Skin epidermis (tissue), 12 donors: ENCODE results near the gene CADM1.

Source experiments
- H3K27ac ChIP-seq, 21 experiments: fragments of 200-600 bp; sonication (generic) in 11 of 21; one replicate each; pipeline ENCODE4 v1.5.0; 2020; ENCODE audit warnings: mild to moderate bottlenecking in 3 of 21, inconsistent platforms in 2 of 21, moderate library complexity in 2 of 21
- H3K4me3 ChIP-seq, 7 experiments: fragments of 200-600 bp; sonication (generic) in 2 of 7; one replicate each; pipeline ENCODE4 v1.5.0; 2020; ENCODE audit warnings: inconsistent platforms in 2 of 7, mild to moderate bottlenecking in 2 of 7, moderate library complexity in 1 of 7

Gene CADM1

DNA sequence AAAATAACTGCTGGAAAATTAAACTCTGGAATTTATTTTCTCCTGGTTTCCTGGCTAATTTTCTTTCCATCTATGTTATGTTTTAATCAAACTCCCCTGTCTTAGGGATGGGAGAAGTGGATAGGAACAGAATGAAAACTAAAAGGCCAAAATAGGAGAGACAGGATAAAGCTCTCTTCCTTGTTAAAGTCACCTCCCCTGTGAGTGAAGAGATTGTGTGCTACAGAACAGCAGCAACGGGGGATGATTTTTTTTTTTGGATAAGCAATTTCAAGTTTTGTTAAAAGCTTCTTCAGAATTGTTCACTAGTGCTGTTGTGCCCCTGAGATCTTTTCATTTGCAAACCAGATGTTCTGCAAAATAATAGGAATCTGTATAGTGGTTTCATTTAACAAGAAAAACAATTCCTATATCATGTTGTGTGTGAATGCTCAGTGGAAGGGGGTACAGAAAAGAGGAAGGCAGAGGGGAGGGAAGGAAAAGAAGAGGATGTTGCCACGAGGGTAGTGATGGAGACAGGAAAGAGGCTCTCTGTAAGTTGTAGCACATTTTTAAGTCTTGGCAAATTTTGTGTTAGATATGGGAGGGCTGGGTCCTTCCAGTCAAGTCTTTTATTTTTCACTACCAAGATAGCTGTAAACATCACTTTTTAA, 301.2 kb downstream of the CADM1 start:
- no peak overlapping the region for H3K4me3 ChIP-seq
- no peak overlapping the region for H3K27ac ChIP-seq

DNA sequence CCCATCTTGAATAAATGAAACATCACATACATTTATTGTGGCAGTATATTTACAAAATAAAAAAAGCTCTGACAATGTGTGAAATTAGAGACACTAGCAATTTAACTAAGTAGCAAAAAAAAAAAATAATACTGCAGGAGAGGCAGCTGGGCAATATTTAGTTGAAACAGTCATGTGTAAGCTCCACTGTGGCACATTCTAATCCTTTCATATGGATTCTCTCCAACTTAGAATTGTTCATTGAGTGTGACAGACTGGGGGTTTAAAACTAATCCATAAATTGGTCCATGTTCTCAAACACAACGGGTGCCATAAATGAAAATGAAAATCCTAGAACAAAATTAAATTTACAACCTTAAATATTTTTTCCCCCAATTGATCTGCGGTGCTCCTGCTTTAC, 302.1 kb downstream of the CADM1 start:
- no peak overlapping the region for H3K27ac ChIP-seq
- no peak overlapping the region for H3K4me3 ChIP-seq

DNA sequence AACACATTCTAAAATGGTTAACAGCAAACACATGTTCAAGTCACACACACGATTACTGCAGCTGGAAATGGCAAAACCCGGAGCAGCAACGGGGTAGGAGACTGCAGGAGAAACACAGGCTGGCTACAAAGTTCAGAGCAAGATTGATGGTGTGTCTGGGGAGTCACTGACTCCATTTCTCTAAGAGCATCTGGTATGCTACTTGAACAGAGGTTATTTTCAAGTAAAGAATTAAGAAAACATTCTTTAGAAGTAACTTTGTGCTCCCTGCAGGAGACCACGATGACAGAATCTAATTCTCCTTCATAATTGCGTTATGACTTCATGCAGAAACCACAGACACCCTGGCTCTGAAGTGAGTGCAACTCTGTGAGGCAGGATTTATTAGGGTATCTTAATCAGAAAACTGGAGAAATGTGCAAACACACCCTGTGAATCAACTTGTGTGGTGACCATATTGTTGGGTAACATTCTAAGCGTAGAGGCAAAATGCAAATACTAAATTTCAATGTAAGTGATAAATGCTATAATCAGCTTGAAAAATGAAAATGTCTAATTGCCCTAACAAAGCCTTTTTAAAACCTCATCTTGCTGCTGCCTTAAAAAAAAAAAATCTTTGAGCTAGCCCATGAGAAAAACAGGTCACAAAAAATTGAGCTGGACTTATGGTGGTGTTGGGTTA, 303.0 kb downstream of the CADM1 start:
- Histone ChIP-seq H3K27ac (no peak overlapping the region), H3K4me3 (no peak overlapping the region)

DNA sequence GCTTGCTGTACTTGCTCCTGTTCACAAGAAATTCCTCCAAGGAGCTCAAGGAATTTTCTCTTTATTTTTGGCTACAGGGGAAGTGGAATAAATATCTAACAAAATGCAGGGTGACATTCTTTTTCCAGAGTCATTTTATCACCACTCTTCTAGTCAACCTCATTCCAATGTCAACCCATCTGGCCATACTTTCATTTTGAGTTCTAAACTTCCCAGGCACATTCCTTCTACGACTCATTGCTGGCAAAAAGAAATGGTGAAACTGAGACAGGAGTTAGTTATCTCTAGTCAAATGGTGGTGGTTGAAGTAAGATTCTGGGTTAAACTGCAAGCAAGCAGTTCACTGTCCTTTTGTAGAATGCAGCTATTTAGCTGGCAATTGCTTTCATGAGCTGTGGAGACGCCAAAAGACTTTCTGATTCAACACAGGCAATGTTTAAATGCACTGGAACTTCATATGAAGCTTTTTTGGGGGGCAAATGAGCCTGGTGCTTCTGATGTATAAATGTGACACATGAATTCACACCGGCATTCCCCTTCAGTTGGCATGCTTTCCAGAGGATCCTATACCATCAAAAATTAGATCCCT, 304.6 kb downstream of the CADM1 start:
- H3K4me3 ChIP-seq = no peak overlapping the region

DNA sequence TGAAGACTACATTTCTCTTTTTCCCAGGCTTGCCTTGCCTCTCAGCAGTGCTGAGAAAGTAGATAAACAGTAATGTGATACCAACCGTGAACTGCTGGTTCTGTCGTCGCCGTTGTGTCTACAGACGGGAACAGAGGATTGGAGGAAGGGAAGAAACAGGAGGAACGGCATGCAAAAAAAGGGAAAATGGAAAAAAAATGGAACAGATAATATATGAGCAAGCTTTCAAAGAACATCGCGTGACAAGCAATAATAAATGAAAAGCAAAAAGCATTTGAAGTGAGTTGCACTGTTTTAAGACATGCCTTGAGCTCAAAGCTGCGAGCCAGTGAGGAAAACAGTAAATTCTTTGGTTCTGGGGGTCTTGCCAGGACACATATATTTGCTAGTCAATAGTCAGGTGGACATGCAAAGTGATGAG, 305.9 kb downstream of the CADM1 start:
- no peak overlapping the region for H3K27ac ChIP-seq
- H3K4me3 ChIP-seq = no peak overlapping the region

More for the DNA sequence above, 304.6 kb downstream of the CADM1 start:
- H3K27ac ChIP-seq = peak overlapping the region in 1 of 21 experiments; percentile 14

DNA sequence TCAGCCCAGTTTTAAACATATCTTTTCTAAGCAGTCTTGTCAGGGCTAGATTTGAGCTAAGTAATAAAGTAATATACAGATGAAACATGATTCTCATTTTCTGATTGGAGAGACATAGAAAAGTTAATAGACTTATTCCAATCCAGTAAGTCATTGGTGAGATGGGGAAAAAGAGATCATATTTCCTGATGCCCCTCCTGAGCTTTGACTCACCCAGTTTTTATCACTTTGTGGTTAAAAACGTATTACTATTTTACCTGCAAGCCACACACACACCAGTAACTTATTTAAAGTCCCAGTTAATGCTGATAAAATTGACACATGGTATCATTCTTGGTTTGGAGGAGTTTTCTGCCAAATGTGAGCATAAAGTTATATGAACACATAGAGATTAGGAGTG, 306.8 kb downstream of the CADM1 start:
- no peak overlapping the region for H3K27ac ChIP-seq
- H3K4me3 ChIP-seq = no peak overlapping the region

DNA sequence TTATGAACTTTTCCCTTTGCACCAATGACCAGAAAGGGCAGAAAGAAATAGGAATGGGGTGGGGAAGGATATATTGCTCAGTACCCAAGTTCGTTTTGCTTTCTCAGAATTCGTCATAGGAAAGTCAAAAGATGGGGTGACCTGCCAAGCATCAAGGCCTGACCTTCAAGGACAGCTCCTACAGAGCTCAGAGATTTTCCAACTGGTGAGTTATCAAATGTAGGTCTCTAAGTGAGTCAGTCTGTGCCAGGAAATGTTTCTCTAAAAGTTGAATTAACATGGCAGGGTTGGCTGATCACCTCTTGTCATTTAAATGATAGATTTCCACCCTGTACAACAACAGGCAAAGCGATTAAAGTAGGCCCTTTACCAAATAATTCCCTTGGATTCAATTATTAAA, 307.2 kb downstream of the CADM1 start:
- H3K27ac ChIP-seq = no peak overlapping the region
- no peak overlapping the region for H3K4me3 ChIP-seq

DNA sequence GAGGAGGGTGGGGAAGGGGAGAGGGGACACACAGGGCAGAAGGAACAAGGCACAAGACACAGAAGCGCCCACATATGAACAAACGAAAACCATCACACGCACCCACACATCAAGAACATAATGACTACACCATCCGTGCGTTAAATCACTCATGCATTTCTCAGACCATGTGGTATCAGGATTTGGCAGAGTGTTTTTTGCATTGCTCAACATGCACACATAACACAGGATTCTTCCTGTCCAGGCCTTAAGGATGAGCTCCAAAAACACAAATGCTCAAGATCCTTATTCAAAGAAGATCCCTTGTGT, 309.5 kb downstream of the CADM1 start:
- Histone ChIP-seq H3K27ac (peak overlapping the region in 3 of 21 experiments; percentile 64 to 73 (median 64)), H3K4me3 (no peak overlapping the region)

DNA sequence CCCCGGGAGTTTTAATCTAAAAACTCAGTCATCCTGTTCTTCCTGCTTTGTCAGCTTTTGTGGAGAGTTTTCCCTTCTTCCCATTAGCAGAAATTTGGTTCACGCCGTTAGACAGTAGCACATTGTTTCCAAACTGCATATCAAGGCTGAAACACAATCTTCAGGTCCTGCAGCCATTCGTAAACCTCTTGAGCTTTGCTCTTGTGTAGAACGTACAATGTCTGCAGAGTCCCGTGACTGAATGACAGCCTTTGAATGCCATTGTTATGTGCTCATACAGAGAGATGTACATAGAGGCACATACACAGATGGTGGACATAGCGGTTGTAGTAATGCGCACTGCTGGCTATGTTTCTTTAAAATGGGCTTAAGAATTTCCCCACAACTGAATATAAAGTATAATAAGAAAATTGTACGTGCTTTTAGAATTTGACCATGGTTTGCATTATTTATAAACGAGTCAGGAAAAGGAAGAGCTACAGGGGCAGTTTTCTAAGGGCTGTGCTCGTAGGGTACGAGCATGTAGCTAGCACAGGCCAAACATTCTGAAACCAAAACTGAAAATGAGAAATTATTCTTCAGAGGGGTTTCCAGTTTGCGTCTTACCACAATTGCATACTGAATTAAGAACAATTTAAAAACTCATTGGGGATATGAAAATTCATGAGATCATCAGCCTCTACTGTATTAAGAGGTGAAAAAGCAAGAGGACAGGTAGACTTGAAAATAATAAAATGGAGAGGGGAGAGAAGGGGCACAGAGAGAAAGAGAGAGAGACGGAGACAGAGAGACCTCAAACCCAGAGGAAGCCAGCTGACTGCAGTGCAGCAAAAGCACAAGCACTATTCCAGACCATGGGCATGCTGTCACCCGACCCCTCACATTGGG, 310.1 kb downstream of the CADM1 start:
- no peak overlapping the region for H3K4me3 ChIP-seq
- peak overlapping the region in 3 of 21 experiments; percentile 64 to 73 (median 64) for H3K27ac ChIP-seq

DNA sequence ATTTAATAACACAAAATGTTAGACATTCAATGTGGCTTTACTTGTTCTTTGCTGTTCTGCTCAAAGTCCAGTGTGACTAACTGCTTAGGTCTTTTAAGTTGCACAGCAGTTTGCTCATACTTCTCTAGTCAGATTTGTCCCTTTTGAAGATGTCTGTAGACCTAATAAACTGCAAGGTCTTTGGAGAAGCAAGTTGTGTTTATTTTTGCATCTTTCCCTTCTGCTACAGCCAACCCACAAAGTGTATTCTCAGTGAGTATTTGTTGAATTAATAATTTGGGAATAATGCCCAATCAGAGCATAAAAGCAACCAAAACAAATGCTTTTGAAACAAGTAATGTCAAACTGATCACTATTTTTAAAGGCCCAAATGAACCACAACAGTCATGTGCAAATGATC, 312.5 kb downstream of the CADM1 start:
- Histone ChIP-seq H3K27ac (no peak overlapping the region), H3K4me3 (no peak overlapping the region)

DNA sequence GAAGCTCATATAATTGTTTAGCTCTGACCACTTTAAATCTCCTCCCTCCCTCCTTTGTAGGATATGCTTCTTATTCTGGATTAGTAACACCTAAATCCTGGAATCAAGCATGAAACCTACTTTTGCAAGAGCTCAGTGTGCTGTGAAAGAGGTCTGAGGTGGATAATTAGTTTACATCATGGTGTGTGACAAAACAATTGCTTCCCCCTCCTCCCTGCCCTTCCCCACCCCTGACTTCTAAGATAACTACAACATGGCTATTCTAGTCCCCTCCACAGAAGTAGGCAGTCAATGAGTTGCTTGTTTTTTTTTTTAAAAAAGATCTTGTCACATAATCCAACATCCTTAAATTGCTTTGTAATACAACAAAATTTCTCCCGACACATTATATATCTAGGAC, 314.0 kb downstream of the CADM1 start:
- H3K4me3 ChIP-seq = no peak overlapping the region
- H3K27ac ChIP-seq = no peak overlapping the region

DNA sequence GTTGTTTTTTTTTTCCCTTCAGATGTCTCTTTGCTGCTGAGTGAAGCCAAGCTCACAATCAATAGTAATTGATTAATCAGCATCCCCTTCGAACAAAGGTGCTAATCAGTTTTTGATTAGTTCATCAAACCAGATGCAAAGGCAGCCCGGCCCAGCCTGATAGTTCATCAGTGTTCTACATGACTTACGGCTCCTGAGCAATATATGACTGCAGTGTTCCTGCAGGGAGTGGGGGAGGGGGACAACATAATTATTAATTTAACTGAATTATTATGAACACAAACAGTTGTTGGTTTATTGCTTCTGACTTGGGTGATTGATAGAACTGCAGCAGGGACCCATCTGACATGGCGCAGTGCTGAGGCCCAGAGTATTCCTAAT, 315.3 kb downstream of the CADM1 start:
- no peak overlapping the region for H3K4me3 ChIP-seq

DNA sequence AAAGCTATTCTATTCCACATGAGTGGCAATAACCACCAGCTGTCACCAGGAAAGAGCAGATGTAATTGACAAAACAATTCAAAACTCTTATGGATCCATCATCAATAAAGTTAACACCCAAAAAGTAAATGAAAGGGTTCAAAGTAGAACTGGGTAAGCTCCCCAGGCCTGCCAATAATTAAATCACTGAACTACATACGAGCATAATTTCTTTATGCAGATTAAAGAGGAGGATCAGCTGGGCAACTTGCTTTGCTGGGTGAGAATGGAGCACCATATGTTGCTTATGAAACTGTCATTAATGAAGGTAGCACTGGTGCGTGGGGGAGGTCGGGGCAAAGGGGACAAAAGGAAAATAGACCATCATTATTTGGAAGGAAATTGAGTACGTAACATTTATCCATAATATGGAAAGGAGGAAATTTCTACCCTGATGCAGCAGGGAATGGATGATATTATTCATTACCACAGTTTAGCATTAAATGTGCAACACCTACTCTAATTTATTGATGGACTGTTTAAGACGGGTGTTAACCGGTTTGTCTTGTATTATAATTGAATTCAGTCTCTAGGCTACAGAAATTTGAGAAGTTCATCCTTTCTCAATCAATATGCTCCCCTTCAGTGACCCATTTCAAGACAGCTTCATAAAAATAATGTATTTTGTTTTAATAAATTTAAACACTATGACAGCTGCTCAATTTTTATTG, 315.9 kb downstream of the CADM1 start:
- no peak overlapping the region for H3K27ac ChIP-seq
- H3K4me3 ChIP-seq = no peak overlapping the region

More for the DNA sequence above, 315.3 kb downstream of the CADM1 start:
- H3K27ac ChIP-seq = no peak overlapping the region

DNA sequence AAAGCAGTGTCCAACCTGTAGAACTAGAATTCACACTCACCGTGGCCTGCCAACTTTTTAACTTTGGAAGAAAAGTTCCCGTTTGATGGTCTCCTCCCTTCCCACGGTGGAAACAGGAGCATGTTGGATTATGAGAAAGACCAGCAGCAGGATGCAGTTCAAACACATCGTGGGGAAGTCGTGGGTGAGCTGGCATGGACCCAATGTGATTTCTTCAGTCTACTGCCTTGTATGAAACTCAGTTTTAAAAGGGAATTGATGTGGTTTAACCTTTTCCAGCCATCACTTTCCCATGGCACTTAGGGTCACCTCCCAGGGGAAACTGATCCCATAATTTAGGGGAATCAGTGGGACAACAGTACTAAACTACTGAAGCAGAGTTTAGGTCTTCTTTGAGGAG, 318.3 kb downstream of the CADM1 start:
- Histone ChIP-seq H3K27ac (no peak overlapping the region), H3K4me3 (no peak overlapping the region)

DNA sequence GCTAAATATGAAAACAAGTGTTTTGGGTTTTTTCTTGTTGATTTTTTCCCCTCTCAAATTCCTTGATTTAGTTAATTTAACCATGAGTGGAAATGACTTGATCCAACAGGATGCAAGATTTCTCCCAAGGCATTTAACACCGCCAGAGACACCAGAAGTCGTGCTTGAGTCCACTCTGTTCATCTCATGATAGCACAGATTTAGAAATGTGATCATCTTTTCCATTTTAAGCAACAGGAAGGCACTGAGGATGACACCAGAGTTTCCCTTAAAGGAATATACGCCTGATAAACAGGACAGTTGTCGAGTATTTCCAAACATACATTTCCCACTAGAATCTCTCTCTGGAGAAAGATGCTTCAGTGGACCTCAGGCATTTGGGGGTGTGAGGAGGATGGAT, 318.7 kb downstream of the CADM1 start:
- Histone ChIP-seq H3K27ac (no peak overlapping the region), H3K4me3 (no peak overlapping the region)

DNA sequence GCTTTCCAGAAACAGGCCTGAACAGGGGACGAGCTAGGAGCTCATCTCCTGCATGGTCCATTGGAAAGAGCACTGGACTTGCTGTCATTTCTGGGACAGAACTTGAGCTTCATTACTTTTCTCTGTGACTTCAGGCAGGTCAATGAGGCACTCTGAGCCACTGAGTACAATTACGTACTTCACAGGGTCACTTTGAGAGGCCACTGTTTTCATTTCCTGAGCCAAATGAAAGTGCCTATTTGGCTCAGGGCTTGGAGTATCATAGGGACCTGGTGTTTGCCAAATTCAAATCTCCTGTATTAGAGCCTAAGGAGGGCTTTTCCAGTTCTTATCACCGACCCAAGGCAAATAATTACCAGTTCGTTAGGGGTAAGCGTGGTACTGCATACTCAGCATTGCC, 319.3 kb downstream of the CADM1 start:
- H3K27ac ChIP-seq = no peak overlapping the region
- H3K4me3 ChIP-seq = no peak overlapping the region

DNA sequence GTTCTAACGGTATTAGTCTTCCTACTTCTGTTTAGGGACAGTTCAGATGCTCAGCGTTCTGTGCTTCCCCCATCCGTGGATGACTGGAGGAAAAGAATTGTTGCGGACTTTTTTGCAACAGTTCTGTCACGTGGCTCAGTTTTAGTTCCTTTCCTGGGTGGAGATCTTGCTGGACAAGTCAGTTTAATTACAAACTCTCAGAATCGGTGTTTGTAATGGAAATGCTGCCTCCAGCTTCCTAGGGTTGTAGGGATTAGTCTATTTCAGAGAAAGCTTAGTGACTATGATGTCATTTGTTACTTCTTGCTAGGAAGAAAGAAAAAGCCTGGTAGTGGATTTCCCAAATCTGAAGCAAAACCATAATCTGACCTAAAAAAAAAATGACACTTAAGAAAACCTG, 320.4 kb downstream of the CADM1 start:
- Histone ChIP-seq H3K4me3 (no peak overlapping the region), H3K27ac (no peak overlapping the region)

DNA sequence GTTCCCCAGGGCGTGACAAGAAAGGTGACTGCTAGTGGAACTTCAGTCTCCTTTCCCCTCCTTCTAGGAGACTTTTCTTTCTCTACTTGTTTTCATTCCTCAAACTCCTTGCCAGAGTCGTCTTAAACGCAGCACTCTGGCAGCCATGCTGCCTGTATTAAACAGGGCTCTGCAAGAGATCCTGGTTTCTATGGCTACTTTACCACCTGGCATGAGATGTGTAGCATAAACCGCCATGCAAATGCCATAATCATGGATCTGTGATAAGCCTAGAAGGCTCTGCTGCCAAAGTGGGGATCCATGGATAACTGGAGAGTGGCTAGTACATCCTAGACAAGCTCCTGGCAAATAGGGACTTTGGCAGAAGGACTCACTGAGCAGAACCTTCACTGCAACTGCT, 321.1 kb downstream of the CADM1 start:
- no peak overlapping the region for H3K27ac ChIP-seq

DNA sequence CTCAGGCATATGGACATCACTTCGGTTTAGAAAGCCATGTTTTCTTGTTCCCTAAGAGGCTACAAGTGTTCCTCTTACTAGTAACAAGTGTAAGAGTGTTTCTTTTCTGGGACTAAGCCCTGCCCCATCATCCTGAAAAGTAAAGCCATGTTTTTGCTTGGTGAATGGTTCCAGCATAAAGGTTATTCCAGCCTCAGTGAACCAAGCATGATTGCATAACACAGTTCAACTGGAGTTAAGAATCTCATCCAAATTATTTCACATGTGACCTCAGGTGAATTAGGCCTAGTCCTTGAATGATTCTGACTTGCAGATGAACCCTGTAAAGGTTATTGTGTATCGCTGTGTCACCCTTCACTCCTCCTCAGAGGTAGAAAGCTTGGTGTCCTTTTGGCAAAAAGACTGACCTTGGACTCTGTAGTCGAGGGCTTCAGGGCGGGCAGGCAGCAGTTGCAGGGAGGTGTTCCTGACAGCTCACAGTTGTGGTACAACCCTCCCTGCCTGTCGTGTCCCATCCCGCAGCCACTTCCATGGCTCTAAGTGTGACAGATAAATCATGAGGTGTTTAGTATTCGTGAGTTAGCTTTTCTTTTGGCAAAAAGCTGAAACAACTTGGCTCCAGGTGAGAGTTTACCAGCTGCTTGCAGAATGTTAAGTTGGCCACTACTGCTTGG, 321.8 kb downstream of the CADM1 start:
- Histone ChIP-seq H3K27ac (no peak overlapping the region), H3K4me3 (no peak overlapping the region)

More for the DNA sequence above, 321.1 kb downstream of the CADM1 start:
- H3K4me3 ChIP-seq = no peak overlapping the region
